Progenitor cell of endocrine pancreas (in vitro differentiated cells): ENCODE results near the gene CTNNA1. TPM values are rescaled to one million over a fixed set of nuclear protein-coding genes. Genes with fewer than 3 reads are reported as not detected.

Experiments used
- DNase-seq: peaks from one replicate; pipeline ENCODE4 v3.0.0; 2021; ENCODE audit warnings: low spot score; ENCODE audit not compliant: unreplicated experiment
- H3K27ac Mint-ChIP-seq: 2 replicates; pipeline ENCODE4 v1.8.0; 2021; ENCODE audit warnings: mild to moderate bottlenecking, moderate library complexity, mixed read lengths
- H3K27me3 Mint-ChIP-seq: 2 replicates; pipeline ENCODE4 v1.8.0; 2021; ENCODE audit warnings: mixed read lengths
- H3K36me3 Mint-ChIP-seq: 2 replicates; pipeline ENCODE4 v1.8.0; 2022; ENCODE audit warnings: mixed read lengths; ENCODE audit not compliant: insufficient read depth
- H3K4me1 Mint-ChIP-seq: 2 replicates; pipeline ENCODE4 v1.8.0; 2021; ENCODE audit warnings: low read depth, mixed read lengths
- H3K4me3 Mint-ChIP-seq: 2 replicates; pipeline ENCODE4 v1.8.0; 2021; ENCODE audit warnings: low read depth, mild to moderate bottlenecking, moderate library complexity, mixed read lengths
- H3K9me3 Mint-ChIP-seq: 2 replicates; pipeline ENCODE4 v1.8.0; 2021; ENCODE audit warnings: low read depth, mixed read lengths
- total RNA-seq: library from RNA; stranded (reverse); gene quantifications from 2 replicates; pipeline ENCODE4 v1.2.1, GENCODE V29; 2021
- TF ChIP-seq, protein P1 (sequence below): fragments of 200-600 bp; sonication (generic); IDR thresholded peaks from one replicate; pipeline ENCODE4 v1.5.0; 2021; ENCODE audit warnings: antibody characterized with exemption, mild to moderate bottlenecking; ENCODE audit not compliant: unreplicated experiment

The CTNNA1 gene
- total RNA-seq, 1 donor from 2014 or later: 394 TPM

DNA sequence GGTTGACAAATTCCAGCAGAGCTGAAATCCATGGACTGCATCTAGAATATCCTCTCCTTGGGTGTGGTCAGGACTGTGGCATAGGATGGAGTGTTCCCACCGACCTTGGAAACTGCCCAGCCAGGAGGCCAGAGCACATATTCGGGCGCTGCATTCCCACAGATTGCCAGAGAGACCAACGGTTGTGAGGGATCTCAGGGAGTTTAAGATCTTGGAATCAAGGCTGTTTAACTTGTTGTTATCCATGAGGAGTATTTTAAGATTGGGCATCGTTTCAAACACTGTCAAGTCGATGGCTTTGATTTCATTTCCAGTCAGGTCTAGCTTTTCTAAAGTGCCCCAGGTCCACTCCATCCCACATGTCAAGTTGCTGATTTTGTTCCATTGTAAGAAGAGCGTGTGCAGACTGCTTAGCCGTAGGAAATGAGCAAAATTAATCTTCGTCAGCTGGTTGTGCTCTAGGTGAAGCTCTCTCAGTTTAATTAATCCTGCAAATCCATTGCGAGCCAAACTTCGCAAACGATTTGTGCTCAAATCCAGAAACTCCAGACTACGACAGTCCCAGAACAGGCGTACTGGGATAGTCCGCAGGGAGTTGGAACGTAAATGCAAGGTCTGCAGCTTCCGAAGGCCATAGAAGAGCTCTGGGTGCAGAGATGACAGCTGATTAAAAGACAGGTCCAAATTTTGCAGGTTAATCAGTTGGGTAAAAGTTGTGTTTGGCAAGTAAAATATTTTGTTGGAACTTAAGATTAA, 120.4 kb downstream of the CTNNA1 start:
- H3K27me3 Mint-ChIP-seq: no peaks in the 10 kb centered on the region
- H3K4me3 Mint-ChIP-seq: peak overlapping the region; percentile 18
- TF ChIP-seq, protein P1, sequence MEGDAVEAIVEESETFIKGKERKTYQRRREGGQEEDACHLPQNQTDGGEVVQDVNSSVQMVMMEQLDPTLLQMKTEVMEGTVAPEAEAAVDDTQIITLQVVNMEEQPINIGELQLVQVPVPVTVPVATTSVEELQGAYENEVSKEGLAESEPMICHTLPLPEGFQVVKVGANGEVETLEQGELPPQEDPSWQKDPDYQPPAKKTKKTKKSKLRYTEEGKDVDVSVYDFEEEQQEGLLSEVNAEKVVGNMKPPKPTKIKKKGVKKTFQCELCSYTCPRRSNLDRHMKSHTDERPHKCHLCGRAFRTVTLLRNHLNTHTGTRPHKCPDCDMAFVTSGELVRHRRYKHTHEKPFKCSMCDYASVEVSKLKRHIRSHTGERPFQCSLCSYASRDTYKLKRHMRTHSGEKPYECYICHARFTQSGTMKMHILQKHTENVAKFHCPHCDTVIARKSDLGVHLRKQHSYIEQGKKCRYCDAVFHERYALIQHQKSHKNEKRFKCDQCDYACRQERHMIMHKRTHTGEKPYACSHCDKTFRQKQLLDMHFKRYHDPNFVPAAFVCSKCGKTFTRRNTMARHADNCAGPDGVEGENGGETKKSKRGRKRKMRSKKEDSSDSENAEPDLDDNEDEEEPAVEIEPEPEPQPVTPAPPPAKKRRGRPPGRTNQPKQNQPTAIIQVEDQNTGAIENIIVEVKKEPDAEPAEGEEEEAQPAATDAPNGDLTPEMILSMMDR: no peak
- no peaks in the 10 kb centered on the region for H3K9me3 Mint-ChIP-seq
- DNase-seq: no peak
- H3K4me1 Mint-ChIP-seq: peaks cover 49% of the 10 kb centered on the region
- peaks cover 1% of the 10 kb centered on the region for H3K36me3 Mint-ChIP-seq
- peak overlapping the region; percentile 40 for H3K27ac Mint-ChIP-seq

DNA sequence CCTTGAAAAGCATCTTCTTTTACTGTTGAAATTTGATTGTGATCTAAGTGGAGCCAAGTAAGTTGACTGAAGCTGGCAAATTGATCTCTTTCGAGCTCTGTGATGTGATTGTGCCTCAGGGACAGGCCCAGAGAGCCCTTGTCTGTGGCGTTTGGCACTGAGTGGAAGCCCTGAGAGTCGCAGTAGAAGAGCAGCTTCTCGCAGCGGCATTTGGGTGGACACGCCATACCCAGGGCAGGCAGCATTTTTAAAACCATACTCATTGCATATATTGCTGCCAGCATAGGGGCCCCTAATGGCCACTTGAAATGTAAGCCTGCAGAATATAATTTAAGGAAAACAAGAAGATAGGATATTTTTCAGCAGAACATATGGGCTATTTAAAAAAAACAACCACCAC, 121.0 kb downstream of the CTNNA1 start:
- TF ChIP-seq, protein P1: no peak
- no peaks in the 10 kb centered on the region for H3K9me3 Mint-ChIP-seq
- peaks cover 43% of the 10 kb centered on the region for H3K4me1 Mint-ChIP-seq
- H3K27ac Mint-ChIP-seq: no peak overlapping the region
- peaks cover 1% of the 10 kb centered on the region for H3K36me3 Mint-ChIP-seq
- H3K4me3 Mint-ChIP-seq: no peak overlapping the region
- H3K27me3 Mint-ChIP-seq: no peaks in the 10 kb centered on the region
- no peak for DNase-seq

DNA sequence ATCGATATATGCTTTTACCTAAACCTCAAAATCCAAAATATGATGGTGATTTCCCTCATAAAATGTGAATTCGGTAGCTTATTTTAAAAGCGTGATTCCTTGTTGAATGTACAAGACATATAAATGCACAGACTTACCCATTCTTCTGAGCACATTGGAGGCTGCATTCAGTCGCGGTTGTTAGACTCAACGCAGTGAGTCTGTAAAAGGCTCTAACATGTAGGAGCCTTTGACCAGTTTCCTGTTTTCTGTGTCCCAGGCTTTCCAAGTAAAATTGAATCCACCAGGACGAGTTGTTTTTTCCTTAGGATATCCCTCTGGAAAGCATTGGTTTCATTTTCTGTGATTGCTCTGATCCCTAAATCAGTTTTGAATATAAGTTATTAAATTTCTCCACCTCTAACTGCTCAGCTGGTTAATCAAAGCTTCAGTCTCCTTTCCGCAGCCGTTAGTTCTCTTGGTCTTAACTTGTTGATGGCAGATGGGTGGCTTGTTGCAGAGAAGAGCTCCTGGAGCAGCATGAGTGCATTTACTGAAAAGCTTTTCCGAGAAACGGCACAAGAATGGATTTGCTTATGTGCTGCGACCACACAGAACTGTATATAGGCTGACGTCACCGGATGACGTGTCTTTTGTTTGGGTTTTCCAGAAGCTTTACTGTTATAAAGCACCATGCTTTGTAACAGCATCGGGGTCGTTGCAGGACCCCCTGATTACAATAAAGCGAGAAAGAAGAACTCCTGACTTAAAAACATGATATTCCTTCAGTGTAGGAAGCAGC, 121.7 kb downstream of the CTNNA1 start, which contains the start of gene LRRTM2:
Gene LRRTM2, minus strand, starts transcription at position 565 of the 781 bp plus-strand sequence. Its CDS starts 424 bp downstream, at position 141.
- TF ChIP-seq, protein P1: no peak
- peak within 1 kb of the TSS; percentile 47 for H3K27ac Mint-ChIP-seq
- H3K4me1 Mint-ChIP-seq: peaks cover 37% of the 10 kb centered on the region
- DNase-seq: no peak
- peaks cover 1% of the 10 kb centered on the region for H3K36me3 Mint-ChIP-seq
- no peaks in the 10 kb centered on the region for H3K27me3 Mint-ChIP-seq
- H3K4me3 Mint-ChIP-seq: no peak within 1 kb of the TSS
- H3K9me3 Mint-ChIP-seq: no peaks in the 10 kb centered on the region

DNA sequence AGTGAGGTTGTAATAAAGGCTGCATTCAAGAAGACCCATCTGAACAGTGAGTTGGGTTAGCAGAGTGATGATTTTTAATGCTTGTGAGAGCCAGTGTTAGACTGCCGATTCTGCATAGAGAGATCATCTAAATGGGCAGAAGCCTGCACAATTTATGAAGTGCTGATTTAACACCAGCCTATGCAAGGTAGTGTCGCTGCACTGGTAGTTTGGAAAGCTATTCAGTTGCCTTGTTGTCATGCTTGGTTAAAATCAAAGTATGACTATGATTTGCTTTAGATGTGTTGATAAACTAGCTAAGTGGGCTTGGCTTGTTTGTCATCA, 122.3 kb downstream of the CTNNA1 start:
- peaks cover 1% of the 10 kb centered on the region for H3K36me3 Mint-ChIP-seq
- H3K27me3 Mint-ChIP-seq: no peaks in the 10 kb centered on the region
- H3K9me3 Mint-ChIP-seq: no peaks in the 10 kb centered on the region
- peaks cover 33% of the 10 kb centered on the region for H3K4me1 Mint-ChIP-seq
- peak overlapping the region; percentile 47 for H3K27ac Mint-ChIP-seq
- H3K4me3 Mint-ChIP-seq: no peak overlapping the region
- DNase-seq: no peak
- TF ChIP-seq, protein P1: no peak

DNA sequence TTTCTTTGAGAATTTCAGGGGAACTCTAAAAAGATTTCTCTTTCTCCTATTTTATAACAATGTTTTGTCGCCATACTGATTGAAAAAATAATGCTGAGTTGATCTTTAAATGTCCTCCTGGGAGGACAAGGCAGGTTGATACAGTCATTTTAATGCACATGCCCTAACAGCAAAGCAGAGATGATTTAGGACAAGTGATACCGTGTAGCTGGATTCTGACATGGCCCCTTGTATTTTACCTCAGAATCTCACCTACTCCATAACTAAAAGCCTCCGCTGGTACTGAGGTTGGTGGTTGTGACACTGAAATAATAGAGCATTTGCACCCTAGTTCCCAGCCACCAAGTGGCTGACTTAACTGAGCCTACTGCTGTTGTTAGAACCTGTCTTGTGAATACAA, 122.7 kb downstream of the CTNNA1 start:
- H3K27ac Mint-ChIP-seq: no peak overlapping the region
- no peaks in the 10 kb centered on the region for H3K27me3 Mint-ChIP-seq
- H3K36me3 Mint-ChIP-seq: peaks cover 4% of the 10 kb centered on the region
- no peak for DNase-seq
- TF ChIP-seq, protein P1: no peak
- no peaks in the 10 kb centered on the region for H3K9me3 Mint-ChIP-seq
- H3K4me3 Mint-ChIP-seq: no peak overlapping the region
- H3K4me1 Mint-ChIP-seq: peaks cover 29% of the 10 kb centered on the region
